Measurements from ENCODE around the gene SLC39A2. TPM values are rescaled to one million over a fixed set of nuclear protein-coding genes. Genes with fewer than 3 reads are reported as not detected.

The SLC39A2 gene
- total and polyA plus RNA-seq, 2 experiments from 2014 or later: not detected

DNA sequence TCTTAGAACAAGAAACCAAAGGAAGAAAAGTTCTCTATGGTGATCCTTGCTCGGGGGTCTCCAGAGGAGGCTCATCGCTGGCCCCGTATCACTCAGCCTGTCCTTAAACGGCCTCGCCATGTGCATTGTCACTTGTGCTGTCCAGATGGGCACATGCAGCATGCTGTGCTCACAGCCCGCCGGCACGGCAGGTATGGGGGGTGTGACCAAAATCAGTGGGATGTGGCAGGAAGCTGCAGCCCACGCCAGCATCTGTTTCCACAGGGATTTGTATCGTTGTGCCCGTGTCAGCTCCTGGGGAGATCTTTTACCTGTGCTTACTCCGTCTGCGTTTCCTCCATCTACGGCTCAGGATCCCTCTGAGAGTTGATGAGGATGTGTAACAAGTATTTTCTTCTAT is 2.6 kb upstream of the SLC39A2 start:
- DNase-seq (ENCODE audit: low spot score) (no peak), ATAC-seq (no peak)
- no peak overlapping the region for H3K4me2 ChIP-seq
- Mint-ChIP-seq H3K27me3 (ENCODE audit: insufficient read depth, low read depth, poor library complexity) (peaks cover 2% of the 10 kb centered on the region), H3K9me3 (no peaks in the 10 kb centered on the region), H3K27ac (no peak overlapping the region), H3K4me1 (peaks cover 26% of the 10 kb centered on the region), H3K4me3 (no peak overlapping the region), H3K36me3 (ENCODE audit: low read depth) (peaks cover 49% of the 10 kb centered on the region)
- TF ChIP-seq CREB1 (CRISPR knock-in tag; IDR thresholded peaks at IDR 0.05; ENCODE audit: low read depth) (no peak), ZNF114 (CRISPR knock-in tag; IDR thresholded peaks at IDR 0.05) (no peak), POLR2AphosphoS5 (IDR thresholded peaks at IDR 0.05; ENCODE audit: low read depth) (no peak), NANOG (IDR thresholded peaks at IDR 0.05; ENCODE audit: borderline replicate concordance) (no peak), ZNF331 (CRISPR knock-in tag; IDR thresholded peaks at IDR 0.05; ENCODE audit: low read depth) (no peak), JUNB (IDR thresholded peaks at IDR 0.05; ENCODE audit: unreplicated experiment) (no peak), STAT1 (IDR thresholded peaks at IDR 0.05; ENCODE audit: unreplicated experiment) (no peak), EZH2 (IDR thresholded peaks at IDR 0.05; ENCODE audit: low read depth, unreplicated experiment) (no peak), EZH2phosphoT487 (IDR thresholded peaks at IDR 0.05; ENCODE audit: unreplicated experiment) (no peak)
- TF ChIP-seq, protein P1, sequence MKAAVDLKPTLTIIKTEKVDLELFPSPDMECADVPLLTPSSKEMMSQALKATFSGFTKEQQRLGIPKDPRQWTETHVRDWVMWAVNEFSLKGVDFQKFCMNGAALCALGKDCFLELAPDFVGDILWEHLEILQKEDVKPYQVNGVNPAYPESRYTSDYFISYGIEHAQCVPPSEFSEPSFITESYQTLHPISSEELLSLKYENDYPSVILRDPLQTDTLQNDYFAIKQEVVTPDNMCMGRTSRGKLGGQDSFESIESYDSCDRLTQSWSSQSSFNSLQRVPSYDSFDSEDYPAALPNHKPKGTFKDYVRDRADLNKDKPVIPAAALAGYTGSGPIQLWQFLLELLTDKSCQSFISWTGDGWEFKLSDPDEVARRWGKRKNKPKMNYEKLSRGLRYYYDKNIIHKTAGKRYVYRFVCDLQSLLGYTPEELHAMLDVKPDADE (IDR thresholded peaks at IDR 0.05): no peak
- TF ChIP-seq, protein P2, sequence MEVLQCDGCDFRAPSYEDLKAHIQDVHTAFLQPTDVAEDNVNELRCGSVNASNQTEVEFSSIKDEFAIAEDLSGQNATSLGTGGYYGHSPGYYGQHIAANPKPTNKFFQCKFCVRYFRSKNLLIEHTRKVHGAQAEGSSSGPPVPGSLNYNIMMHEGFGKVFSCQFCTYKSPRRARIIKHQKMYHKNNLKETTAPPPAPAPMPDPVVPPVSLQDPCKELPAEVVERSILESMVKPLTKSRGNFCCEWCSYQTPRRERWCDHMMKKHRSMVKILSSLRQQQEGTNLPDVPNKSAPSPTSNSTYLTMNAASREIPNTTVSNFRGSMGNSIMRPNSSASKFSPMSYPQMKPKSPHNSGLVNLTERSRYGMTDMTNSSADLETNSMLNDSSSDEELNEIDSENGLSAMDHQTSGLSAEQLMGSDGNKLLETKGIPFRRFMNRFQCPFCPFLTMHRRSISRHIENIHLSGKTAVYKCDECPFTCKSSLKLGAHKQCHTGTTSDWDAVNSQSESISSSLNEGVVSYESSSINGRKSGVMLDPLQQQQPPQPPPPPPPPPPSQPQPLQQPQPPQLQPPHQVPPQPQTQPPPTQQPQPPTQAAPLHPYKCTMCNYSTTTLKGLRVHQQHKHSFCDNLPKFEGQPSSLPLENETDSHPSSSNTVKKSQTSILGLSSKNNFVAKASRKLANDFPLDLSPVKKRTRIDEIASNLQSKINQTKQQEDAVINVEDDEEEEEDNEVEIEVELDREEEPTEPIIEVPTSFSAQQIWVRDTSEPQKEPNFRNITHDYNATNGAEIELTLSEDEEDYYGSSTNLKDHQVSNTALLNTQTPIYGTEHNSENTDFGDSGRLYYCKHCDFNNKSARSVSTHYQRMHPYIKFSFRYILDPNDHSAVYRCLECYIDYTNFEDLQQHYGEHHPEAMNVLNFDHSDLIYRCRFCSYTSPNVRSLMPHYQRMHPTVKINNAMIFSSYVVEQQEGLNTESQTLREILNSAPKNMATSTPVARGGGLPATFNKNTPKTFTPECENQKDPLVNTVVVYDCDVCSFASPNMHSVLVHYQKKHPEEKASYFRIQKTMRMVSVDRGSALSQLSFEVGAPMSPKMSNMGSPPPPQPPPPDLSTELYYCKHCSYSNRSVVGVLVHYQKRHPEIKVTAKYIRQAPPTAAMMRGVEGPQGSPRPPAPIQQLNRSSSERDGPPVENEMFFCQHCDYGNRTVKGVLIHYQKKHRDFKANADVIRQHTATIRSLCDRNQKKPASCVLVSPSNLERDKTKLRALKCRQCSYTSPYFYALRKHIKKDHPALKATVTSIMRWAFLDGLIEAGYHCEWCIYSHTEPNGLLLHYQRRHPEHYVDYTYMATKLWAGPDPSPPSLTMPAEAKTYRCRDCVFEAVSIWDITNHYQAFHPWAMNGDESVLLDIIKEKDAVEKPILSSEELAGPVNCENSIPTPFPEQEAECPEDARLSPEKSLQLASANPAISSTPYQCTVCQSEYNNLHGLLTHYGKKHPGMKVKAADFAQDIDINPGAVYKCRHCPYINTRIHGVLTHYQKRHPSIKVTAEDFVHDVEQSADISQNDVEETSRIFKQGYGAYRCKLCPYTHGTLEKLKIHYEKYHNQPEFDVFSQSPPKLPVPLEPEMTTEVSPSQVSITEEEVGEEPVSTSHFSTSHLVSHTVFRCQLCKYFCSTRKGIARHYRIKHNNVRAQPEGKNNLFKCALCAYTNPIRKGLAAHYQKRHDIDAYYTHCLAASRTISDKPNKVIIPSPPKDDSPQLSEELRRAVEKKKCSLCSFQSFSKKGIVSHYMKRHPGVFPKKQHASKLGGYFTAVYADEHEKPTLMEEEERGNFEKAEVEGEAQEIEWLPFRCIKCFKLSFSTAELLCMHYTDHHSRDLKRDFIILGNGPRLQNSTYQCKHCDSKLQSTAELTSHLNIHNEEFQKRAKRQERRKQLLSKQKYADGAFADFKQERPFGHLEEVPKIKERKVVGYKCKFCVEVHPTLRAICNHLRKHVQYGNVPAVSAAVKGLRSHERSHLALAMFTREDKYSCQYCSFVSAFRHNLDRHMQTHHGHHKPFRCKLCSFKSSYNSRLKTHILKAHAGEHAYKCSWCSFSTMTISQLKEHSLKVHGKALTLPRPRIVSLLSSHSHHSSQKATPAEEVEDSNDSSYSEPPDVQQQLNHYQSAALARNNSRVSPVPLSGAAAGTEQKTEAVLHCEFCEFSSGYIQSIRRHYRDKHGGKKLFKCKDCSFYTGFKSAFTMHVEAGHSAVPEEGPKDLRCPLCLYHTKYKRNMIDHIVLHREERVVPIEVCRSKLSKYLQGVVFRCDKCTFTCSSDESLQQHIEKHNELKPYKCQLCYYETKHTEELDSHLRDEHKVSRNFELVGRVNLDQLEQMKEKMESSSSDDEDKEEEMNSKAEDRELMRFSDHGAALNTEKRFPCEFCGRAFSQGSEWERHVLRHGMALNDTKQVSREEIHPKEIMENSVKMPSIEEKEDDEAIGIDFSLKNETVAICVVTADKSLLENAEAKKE (CRISPR knock-in tag; IDR thresholded peaks at IDR 0.05): no peak
- TF ChIP-seq, protein P3, sequence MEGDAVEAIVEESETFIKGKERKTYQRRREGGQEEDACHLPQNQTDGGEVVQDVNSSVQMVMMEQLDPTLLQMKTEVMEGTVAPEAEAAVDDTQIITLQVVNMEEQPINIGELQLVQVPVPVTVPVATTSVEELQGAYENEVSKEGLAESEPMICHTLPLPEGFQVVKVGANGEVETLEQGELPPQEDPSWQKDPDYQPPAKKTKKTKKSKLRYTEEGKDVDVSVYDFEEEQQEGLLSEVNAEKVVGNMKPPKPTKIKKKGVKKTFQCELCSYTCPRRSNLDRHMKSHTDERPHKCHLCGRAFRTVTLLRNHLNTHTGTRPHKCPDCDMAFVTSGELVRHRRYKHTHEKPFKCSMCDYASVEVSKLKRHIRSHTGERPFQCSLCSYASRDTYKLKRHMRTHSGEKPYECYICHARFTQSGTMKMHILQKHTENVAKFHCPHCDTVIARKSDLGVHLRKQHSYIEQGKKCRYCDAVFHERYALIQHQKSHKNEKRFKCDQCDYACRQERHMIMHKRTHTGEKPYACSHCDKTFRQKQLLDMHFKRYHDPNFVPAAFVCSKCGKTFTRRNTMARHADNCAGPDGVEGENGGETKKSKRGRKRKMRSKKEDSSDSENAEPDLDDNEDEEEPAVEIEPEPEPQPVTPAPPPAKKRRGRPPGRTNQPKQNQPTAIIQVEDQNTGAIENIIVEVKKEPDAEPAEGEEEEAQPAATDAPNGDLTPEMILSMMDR (conservative IDR thresholded peaks at IDR 0.05; ENCODE audit: low read depth in 2 of 2): no peak
- TF ChIP-seq, protein P4, sequence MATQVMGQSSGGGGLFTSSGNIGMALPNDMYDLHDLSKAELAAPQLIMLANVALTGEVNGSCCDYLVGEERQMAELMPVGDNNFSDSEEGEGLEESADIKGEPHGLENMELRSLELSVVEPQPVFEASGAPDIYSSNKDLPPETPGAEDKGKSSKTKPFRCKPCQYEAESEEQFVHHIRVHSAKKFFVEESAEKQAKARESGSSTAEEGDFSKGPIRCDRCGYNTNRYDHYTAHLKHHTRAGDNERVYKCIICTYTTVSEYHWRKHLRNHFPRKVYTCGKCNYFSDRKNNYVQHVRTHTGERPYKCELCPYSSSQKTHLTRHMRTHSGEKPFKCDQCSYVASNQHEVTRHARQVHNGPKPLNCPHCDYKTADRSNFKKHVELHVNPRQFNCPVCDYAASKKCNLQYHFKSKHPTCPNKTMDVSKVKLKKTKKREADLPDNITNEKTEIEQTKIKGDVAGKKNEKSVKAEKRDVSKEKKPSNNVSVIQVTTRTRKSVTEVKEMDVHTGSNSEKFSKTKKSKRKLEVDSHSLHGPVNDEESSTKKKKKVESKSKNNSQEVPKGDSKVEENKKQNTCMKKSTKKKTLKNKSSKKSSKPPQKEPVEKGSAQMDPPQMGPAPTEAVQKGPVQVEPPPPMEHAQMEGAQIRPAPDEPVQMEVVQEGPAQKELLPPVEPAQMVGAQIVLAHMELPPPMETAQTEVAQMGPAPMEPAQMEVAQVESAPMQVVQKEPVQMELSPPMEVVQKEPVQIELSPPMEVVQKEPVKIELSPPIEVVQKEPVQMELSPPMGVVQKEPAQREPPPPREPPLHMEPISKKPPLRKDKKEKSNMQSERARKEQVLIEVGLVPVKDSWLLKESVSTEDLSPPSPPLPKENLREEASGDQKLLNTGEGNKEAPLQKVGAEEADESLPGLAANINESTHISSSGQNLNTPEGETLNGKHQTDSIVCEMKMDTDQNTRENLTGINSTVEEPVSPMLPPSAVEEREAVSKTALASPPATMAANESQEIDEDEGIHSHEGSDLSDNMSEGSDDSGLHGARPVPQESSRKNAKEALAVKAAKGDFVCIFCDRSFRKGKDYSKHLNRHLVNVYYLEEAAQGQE (IDR thresholded peaks at IDR 0.05; ENCODE audit: unreplicated experiment): no peak
- no peaks in the 10 kb centered on the region for H3K9me2 ChIP-seq (ENCODE audit: insufficient read depth)
- H3K4me3 ChIP-seq: no peak overlapping the region
- H3F3A ChIP-seq (replicated peaks; ENCODE audit: low read depth): 0 out of 2 replicates have a peak, but pooled peaks cover 4% of the 10 kb centered on the region
- no peak overlapping the region for H3K27ac ChIP-seq (ENCODE audit: low read depth)
- H3K4me1 ChIP-seq (ENCODE audit: insufficient read depth): peaks cover 6% of the 10 kb centered on the region
- H2AFZ ChIP-seq: no peak overlapping the region
- H3K36me3 ChIP-seq (ENCODE audit: insufficient read depth): peaks cover 44% of the 10 kb centered on the region
- peaks cover 3% of the 10 kb centered on the region; the same call in 1 of the 2 replicates for H4K20me1 ChIP-seq (replicated peaks; ENCODE audit: insufficient read depth)
- H3K27me3 ChIP-seq (ENCODE audit: insufficient read depth): no peaks in the 10 kb centered on the region
- H3K79me2 ChIP-seq (replicated peaks; ENCODE audit: insufficient read depth): peaks cover 13% of the 10 kb centered on the region
